Stromal cell of bone marrow (primary cell): Measurements from ENCODE around the gene CORO2B.
"Not testable (repeated sequence)": the region's sequence is repeated elsewhere in the genome, so short reads cannot be mapped to it uniquely, and the experiment has no call there.

Experiments
- DNase-seq: peaks from one replicate; pipeline ENCODE4 v3.0.0-alpha.2; 2012; ENCODE audit warnings: low read depth

CORO2B gene

GRCh38 chr15:68647361-68647760 lies 68.6 kb downstream of the CORO2B start:
- DNase-seq = not testable (repeated sequence)

GRCh38 chr15:68650901-68651709 lies 72.3 kb downstream of the CORO2B start:
- no peak for DNase-seq

GRCh38 chr15:68651916-68652525 lies 73.2 kb downstream of the CORO2B start:
- DNase-seq = no peak

GRCh38 chr15:68653031-68653635 lies 74.3 kb downstream of the CORO2B start:
- no peak for DNase-seq

GRCh38 chr15:68653801-68654200 lies 75.0 kb downstream of the CORO2B start:
- DNase-seq = no peak

- no peak for DNase-seq
Observed at GRCh38 chr15:68654786-68655560, 76.2 kb downstream of the CORO2B start.

- DNase-seq = no peak
Observed at GRCh38 chr15:68655686-68656437, 77.1 kb downstream of the CORO2B start.

- DNase-seq = no peak
Observed at GRCh38 chr15:68656438-68656739, 77.6 kb downstream of the CORO2B start.

- DNase-seq = no peak
Observed at GRCh38 chr15:68658151-68658550, 79.4 kb downstream of the CORO2B start.

GRCh38 chr15:68658641-68659358 lies 80.0 kb downstream of the CORO2B start:
- no peak for DNase-seq

- DNase-seq = no peak
Observed at GRCh38 chr15:68663526-68663925, 84.7 kb downstream of the CORO2B start.

- no peak for DNase-seq
Observed at GRCh38 chr15:68666120-68666811, 87.5 kb downstream of the CORO2B start.

GRCh38 chr15:68666812-68667450 lies 88.1 kb downstream of the CORO2B start:
- DNase-seq = no peak

GRCh38 chr15:68667800-68668625 lies 89.2 kb downstream of the CORO2B start:
- no peak for DNase-seq

GRCh38 chr15:68668926-68669600 lies 90.3 kb downstream of the CORO2B start:
- DNase-seq = no peak

- DNase-seq = no peak
Observed at GRCh38 chr15:68672251-68672650, 93.5 kb downstream of the CORO2B start.

- no peak for DNase-seq
Observed at GRCh38 chr15:68672781-68673205, 94.0 kb downstream of the CORO2B start.

- no peak for DNase-seq
Observed at GRCh38 chr15:68674975-68675374, 96.2 kb downstream of the CORO2B start.
